Activated effector memory CD4-positive, alpha-beta T cell treated with Interleukin-2 at 50 U/mL for 16 hours (primary cell): ENCODE data around the gene CLEC18A.
"Not testable (repeated sequence)": the region's sequence is repeated elsewhere in the genome, so short reads cannot be mapped to it uniquely, and the experiment has no call there.

Source experiments
- DNase-seq: peaks from one replicate; pipeline ENCODE4 v3.0.0-alpha.2; 2020

Gene CLEC18A

DNA sequence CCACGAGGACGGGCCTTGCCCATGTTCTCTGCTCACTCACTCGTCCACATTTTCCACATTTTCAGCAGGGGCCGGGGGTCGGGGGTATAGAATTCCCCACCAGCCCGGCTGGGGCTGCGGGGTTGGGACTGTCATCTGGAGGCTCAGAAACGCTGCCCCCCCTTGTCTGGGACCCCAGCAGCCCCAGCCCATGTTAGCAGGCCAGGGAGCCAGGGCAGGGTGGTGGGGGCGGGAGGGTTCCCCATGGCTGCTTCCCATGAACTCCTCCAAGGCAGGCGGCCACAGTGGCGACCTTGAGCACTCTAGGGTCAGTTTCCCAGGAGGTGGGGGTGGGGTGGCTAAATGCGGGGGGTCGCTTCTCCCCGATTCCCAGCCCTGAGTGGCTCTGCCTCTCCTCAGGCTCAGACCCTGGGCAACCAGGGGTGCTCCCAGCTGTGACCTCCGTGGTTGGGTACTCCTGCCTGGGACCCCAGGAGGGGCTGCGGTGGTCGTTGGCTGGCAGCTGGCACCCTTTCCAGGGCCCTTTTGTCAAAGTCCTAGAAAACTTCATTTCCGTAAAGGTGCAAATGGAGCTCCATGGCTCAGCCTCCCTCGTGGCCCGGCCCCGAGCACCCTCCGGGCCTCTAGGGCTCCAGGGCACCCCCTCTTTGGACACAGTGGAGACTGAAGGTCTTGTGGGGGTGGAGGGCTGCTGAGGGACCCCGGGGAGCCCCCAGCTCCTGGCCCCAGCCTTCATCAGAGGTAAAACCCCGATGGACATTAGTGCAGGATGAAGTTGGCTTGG is 1.6 kb downstream of the CLEC18A start:
- DNase-seq = not testable (repeated sequence)

DNA sequence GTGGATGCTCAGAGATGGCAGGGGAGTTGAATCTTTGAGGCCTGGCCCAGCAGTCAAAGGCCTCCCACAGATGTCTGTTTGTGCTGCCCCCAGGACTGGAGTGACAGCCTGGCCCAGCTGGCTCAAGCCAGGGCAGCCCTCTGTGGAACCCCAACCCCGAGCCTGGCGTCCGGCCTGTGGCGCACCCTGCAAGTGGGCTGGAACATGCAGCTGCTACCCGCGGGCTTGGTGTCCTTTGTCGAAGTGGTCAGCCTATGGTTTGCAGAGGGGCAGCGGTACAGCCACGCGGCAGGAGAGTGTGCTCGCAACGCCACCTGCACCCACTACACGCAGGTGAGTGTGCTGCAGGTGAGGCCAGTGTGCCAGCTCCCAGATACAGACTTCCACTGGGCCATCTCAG is 3.1 kb downstream of the CLEC18A start:
- DNase-seq = not testable (repeated sequence)

DNA sequence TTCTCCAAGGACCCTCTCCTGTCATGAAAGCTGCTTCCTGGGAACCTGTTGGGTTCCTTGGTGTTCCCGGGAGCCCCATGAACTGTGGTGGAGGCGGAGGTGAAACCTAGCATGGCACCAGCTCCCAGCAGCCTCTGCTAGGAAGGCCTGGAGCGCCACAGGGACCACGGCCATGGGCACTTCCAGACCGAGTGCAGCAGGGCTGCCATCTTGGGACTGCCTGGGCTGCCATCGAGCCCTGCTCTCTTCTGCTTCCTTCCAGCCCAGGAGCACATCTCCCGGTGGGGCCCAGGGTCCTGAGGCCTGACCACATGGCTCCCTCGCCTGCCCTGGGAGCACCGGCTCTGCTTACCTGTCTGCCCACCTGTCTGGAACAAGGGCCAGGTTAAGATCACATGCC is 12.2 kb downstream of the CLEC18A start:
- not testable (repeated sequence) for DNase-seq

DNA sequence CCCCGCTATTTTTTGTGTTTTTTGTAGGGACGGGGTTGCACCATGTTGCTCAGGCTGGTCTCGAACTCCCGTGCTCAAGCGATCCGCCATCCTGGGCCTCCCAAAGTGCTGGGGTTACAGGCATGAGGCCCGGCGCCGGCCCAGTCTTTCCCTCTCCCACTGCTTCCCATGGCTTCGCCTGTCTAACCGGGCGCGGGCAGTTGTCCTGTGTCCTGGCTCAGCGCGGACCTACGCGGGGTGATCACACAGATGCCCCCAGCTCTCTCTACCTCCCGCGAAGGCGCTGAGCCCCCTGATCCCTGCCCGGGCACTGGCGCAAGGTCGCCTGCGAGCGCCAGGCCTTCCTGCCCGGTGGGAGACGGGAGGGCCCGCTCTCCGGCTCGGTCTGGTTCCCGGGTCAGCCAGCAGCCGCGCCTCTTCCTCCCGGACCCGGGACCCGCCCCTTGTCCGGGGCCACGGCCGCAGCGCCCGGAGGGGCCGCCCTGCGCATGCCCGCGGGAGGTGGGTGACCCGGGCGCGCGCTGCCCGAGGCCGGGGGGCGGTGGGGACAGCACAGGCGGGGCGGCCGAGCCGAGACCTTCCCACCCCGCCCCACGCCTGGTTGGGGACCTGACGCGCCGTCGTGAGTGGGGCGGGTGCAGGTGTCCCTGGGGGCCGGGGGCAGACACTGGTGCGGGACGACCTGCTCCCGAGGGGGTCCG is 14.0 kb downstream of the CLEC18A start:
- not testable (repeated sequence) for DNase-seq

DNA sequence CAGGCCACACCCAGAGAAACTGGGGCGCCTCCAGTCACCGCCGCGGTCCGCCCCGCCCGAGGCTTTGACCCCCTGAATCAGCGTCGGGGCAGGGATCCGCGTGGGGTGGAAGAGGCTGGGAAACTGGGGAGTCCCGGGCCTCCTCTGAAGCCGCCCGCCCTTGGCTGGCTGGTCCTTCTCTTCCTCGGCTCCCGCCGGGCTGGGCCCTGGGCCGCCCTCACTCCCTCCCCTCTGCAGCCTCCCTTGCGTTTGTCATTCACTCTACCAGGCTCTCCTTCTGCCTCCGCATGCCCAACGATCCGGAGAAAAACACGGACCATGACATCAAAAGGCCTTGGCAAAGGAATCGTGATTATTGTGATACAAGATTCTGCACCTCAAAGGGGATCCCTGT is 14.5 kb downstream of the CLEC18A start:
- DNase-seq = not testable (repeated sequence)

DNA sequence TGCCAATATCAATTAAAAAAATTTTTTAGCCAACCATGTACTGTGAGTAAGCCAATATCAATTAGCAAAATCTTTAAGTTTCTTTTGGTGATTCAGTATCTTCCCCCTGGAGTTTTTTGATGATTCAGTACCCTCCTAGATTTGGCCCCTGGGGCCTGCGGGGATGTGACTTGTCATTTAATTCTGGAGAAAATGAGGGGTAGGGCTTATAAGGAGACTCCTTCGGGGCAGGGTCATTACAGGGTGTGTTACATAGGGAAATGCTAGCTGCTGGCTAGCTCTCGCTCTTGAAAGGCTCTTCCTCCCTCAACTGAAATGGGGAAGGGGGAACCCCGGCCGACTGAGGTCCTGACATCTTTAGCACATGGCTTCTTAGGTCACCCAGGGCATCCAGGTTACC is 16.6 kb downstream of the CLEC18A start:
- DNase-seq = not testable (repeated sequence)

DNA sequence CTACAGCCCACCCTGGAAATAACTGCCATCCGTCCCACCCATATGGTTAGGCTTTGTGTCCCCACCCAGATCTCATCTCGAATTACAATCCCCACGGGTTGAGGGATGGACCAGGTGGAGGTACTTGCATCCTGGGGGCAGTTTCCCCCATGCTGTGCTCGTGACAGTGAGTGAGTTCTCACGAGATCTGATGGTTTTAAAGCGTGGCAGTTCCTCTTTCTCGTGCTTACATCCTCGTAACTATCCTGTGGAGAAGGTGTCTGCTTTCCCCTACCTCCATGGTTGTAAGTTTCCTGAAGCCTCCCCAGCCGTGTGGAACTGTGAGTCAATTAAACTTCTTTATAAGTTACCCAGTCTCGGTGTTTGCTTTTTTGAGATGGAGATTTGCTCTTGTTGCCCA is 17.0 kb downstream of the CLEC18A start:
- DNase-seq = not testable (repeated sequence)

DNA sequence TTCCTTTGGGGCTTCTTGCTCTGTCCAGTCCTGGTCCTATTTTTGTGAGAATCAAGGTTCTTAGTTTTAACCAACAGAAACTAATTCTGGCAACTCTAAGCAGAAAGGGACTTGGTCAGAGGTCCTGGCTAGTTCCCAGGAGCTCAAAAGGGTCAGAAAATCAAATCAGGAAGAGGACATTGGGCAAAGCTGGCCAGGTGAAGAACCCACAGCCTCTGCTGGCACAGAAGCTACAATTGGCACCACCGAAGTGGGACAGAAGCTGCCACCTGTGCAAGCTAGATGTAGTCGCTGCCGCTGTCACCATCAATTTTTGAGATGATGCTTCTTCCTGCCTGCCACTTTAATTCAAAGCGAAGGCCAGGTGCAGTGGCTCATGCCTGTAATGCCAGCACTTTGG is 18.5 kb downstream of the CLEC18A start:
- not testable (repeated sequence) for DNase-seq

DNA sequence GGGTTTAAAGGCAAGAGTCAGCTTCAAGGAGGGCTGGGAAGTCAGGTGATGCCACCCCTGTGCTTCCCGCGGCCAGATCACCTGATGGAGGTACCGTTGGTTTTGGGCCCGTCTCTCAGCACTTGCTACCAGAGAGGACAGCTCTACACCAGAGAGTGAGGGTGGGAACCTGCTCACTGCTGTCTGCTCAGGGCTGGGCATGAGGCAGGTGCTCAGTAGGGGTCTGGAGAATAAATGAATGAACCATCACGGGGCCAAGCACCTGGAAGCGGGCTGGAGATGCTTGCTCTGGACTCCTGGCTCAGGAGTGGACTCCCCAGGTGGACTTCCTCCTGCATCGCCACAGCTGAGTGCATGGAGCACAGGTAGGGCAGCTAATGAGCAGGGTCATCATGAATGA is 21.0 kb downstream of the CLEC18A start:
- DNase-seq = not testable (repeated sequence)

DNA sequence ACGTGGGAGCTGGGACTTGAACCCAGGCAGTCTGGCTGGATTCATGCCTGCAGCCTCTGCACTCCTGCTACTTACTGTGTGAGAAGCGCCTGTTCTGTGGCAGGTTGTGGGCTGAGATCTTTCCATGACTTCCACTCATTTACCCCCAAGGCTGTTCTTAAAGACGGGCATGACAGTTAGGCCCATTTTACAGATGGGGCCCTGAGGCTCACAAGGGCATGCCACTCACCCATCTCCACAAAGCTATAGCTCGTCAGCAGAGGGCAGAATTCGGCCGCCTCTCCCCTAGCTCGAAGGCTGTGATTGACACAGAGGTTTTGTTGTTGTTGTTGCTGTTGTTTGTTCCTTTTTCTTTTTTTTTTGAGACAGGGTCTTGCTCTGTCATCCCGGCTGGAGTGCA is 21.8 kb downstream of the CLEC18A start:
- not testable (repeated sequence) for DNase-seq

DNA sequence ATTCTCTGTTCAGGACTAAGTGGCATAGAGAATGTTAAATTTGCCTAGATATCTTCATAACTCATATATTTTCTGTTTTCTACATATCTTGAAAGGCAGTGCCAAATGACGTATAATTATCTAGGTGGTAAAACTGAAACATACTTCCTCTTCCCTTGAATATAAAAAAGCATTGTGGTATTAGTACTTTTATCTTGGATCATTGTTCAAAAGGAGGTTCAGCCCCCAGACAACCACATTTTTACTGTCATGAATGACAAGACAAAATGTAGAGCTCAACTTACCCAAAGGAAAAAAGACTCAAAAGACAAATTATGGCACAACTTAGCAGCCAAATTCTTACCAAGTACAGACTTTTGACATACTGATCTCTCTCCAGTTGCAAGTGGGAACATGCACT is 34.1 kb downstream of the CLEC18A start:
- DNase-seq = not testable (repeated sequence)

DNA sequence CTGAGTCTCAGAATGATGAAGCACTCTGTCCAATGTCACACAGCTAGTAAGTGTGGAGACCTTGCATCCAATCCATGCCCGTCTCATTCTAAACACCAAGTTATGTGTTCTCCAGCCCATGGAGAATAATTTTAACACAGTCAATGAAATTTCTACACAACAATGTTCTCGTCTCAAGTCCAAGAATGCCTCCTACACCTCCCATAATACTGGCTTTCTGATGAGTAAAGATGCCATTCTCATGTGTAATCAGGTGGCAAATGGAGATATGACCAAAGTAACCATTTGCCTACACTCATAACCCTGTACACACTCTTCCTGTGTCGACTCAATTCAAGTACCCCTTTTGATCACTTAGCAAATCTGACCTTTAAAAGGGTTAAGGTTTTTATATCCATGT is 46.8 kb downstream of the CLEC18A start:
- DNase-seq = not testable (repeated sequence)

DNA sequence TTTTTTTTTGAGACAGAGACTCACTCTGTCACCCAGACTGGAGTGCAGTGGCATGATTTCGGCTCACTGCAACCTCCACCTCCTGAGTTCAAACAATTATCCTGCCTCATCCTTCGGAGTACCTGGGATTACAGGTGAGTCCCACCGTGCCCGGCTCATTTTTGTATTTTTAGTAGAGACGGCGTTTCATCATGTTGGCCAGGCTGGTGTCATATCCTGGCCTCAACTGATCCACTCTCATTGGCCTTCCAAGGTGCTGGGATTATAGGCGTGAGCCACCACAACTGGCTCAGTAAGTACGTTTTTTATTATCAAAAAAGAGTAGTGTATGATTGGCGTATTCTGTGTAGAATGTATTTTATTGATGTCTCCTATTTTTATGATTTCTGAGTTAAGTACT is 48.7 kb downstream of the CLEC18A start:
- not testable (repeated sequence) for DNase-seq

DNA sequence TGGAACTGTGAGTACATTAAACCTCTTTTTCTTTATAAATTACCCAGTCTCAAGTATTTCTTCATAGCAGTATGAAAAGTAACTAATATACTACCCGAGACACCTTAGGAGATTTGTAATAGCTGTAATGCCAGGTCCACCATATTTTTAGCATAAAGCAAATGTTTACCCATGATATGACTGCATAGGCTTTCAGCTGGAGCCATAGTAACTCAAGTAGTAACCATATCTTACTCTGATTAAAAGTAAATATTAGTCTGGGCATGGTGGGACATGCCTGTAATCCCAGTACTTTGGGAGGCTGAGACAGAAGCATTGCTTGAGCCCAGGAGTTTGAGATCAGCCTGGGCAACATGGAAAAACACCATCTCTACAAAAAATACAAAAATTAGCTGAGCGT is 52.4 kb downstream of the CLEC18A start:
- not testable (repeated sequence) for DNase-seq

DNA sequence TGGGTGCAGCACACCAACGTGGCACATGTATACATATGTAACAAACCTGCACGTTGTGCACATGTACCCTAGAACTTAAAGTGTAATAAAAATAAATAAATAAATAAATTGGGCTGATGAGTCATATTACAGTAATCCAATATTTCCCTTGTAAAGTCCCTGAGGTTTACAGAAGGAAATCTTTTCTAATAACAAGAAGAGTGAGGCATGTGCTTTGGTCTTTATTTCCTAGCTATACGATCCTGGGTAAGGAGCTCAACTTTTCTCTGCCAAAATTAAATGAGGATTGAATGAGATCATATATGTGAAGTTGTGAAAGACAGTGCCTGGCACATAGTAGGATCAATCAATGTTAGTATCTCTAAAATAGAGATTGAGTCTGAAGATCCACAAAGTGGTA is 57.5 kb downstream of the CLEC18A start:
- DNase-seq = not testable (repeated sequence)

DNA sequence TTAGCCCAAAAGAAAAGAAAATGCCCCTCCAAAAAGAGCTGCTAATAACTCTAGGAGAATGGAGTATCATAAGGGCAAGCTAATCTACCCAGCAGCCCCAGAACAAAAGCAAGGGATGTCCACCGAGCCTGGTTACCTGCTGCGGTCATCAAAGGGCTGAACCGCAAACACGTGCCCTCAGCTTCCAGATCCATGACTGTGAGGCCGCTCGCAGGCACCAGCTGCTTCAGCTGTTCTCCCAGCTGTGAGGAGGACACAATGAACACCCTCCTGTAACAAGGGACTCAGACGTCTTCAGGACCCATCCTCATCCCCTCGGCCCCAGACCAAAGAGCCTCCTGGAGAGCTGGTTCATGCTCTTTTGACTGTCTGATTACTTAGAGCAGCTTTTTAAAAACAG is 59.5 kb downstream of the CLEC18A start:
- not testable (repeated sequence) for DNase-seq

DNA sequence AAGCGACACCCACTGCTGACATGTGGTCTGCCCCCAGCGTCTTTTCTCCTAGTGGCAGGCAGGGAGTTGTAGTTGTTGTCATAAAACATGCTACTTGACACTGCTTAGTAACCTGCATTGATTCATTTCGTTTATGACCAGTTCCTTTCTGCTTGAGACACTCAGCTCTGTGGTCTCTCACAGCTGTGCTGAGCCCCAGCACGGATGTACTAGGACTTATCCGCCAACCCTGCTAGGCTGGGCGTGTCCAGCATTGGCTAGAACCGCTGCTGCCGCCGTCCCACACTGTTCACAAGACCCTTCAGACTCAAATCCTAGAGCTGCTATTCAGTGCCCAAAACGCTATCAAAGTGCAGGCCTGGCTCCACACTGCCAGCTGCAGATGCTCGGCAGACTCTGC is 60.0 kb downstream of the CLEC18A start:
- DNase-seq = not testable (repeated sequence)

DNA sequence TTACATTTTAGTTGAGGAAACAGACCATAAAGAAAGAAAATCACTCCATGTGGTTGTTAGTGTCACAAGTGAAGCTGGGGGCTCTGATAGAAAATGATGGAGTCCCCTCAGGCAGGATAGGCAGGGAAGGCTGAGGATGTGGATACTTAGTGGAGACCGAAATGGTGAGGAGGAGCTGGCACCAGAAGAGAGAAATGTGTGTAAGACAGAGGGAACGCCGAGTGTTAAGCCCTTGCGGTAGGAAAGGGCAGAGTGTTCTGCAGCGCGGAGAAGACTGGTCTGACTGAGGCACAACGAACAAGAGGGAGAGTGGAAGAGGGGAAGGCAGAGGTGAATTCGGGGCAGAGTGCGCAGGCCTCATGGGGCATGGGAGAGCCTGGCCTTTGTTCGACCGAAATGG is 61.2 kb downstream of the CLEC18A start:
- not testable (repeated sequence) for DNase-seq

DNA sequence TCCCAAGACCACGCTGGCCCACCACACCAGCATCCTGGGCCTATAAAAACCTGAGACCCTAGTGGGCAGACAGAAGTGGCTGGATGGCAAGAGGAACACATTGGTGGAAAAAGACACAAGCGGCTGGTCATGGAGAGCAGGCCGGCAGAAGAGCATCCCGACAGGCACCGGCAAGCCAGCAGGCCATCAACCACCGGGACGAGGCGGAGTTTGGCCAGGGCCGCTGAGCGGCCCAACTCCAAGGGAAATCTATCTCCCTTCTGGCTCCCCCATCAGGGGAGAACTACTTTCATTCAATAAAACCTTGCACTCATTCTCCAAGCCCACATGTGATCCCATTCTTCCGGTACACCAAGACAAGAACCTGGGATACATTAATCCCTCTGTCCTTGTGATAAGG is 61.8 kb downstream of the CLEC18A start:
- DNase-seq = not testable (repeated sequence)
